HCT116 (cell line): ENCODE results near the gene ADA. TPM values are rescaled to one million over a fixed set of nuclear protein-coding genes. Genes with fewer than 3 reads are reported as not detected.

Experiments used
- ATAC-seq: fragments of 200-7000 bp; cut with Tn5 transposase; 2 replicates; pipeline ENCODE4 v1.9.1; 2020; ENCODE audit warnings: mild to moderate bottlenecking, moderate library complexity
- BruUV-seq: library from RNA; stranded (reverse); fragments of 400-500 nt; replicated peaks from 2 replicates; lab custom pipeline; 2021; lab: Mats Ljungman, UMichigan
- CTCF ChIA-PET: fragments of 300-600 bp; sonication (Branson Sonifier 250); formaldehyde crosslinking; loops from one replicate; lab custom pipeline; 2021; ENCODE audit warnings: antibody characterized with exemption; lab: Charles Lee
- POLR2A ChIA-PET: fragments of 300-600, 350-600 bp; sonication (Branson Sonifier 250); formaldehyde crosslinking; loops from one replicate; lab custom pipeline; 2021; ENCODE audit warnings: antibody characterized with exemption; lab: Charles Lee
- RAD21 ChIA-PET, 2 experiments: fragments of 300-600 bp; sonication (Branson Sonifier 250); formaldehyde crosslinking; loops; one replicate each; lab custom pipeline; 2023; ENCODE audit warnings: low total read pairs in 2 of 2; ENCODE audit not compliant: uncharacterized antibody in 2 of 2, unreplicated experiment in 2 of 2, low non-redundant PET in 1 of 2; lab: Charles Lee
- DNase-seq: peaks from one replicate; pipeline ENCODE4 v3.0.0-alpha.2; 2010; ENCODE audit warnings: low read depth, low spot score
- H2AFZ ChIP-seq: fragments of 200-600 bp; shearing (Covaris generic), sonication (generic); 2 replicates; pipeline ENCODE4 v1.6.1; 2017; ENCODE audit warnings: low read depth, mixed run types, mixed read lengths, antibody characterized with exemption, low read length; ENCODE audit not compliant: poor library complexity, severe bottlenecking
- H3K27ac ChIP-seq: 2 replicates; pipeline ENCODE4 v1.5.1; 2012; ENCODE audit warnings: low read depth, low read length
- H3K27me3 ChIP-seq: fragments of 200-600 bp; sonication (generic); 2 replicates; pipeline ENCODE4 v1.6.1; 2016; ENCODE audit warnings: mixed run types, low read length, mixed read lengths; ENCODE audit not compliant: insufficient read depth
- H3K36me3 ChIP-seq, 2 experiments: fragments of 200-500 bp in 1 of 2; fragments of 200-600 bp in 1 of 2; sonication (Bioruptor generic) in 1 of 2; sonication (generic) in 1 of 2; 2 replicates each; pipeline versions ENCODE4 v1.5.1 to v1.6.1; 2014 to 2016; ENCODE audit warnings: low read length in 2 of 2, inconsistent platforms in 1 of 2, mixed read lengths in 1 of 2, mixed run types in 1 of 2; ENCODE audit not compliant: insufficient read depth in 2 of 2, control insufficient read depth in 1 of 2
- H3K4me1 ChIP-seq, 2 experiments: fragments of 200-600 bp in 1 of 2; sonication (generic) in 1 of 2; 2 replicates each; pipeline versions ENCODE4 v1.5.1 to v1.6.1; 2012 to 2017; ENCODE audit warnings: low read length in 2 of 2, inconsistent platforms in 1 of 2, mild to moderate bottlenecking in 1 of 2, mixed read lengths in 1 of 2, mixed run types in 1 of 2, moderate library complexity in 1 of 2; ENCODE audit not compliant: insufficient read depth in 2 of 2, control insufficient read depth in 1 of 2
- H3K4me2 ChIP-seq: fragments of 200-600 bp; sonication (generic); 2 replicates; pipeline ENCODE4 v1.6.1; 2017; ENCODE audit warnings: mixed run types, low read length, mixed read lengths
- H3K4me3 ChIP-seq, 2 experiments: fragments of 200-600 bp in 1 of 2; sonication (generic) in 1 of 2; replicated peaks in 1 of 2; 2 replicates each; pipeline ENCODE4 v1.5.1; 2011 to 2016; ENCODE audit warnings: low read length in 2 of 2, control low read depth in 1 of 2, low read depth in 1 of 2, mild to moderate bottlenecking in 1 of 2, mixed read lengths in 1 of 2, mixed run types in 1 of 2
- H3K79me2 ChIP-seq: fragments of 200-600 bp; sonication (generic); 2 replicates; pipeline ENCODE4 v1.6.1; 2017; ENCODE audit warnings: mild to moderate bottlenecking, mixed run types, low read length, moderate library complexity, mixed read lengths; ENCODE audit not compliant: insufficient read depth
- H3K9ac ChIP-seq: fragments of 200-600 bp; sonication (generic); 2 replicates; pipeline ENCODE4 v1.6.1; 2016; ENCODE audit warnings: low read length, mixed read lengths
- H3K9me2 ChIP-seq: fragments of 200-600 bp; sonication (generic), shearing (Covaris generic); 2 replicates; pipeline ENCODE4 v1.6.1; 2017; ENCODE audit warnings: mixed run types, mild to moderate bottlenecking, moderate library complexity; ENCODE audit not compliant: insufficient read depth
- H3K9me3 ChIP-seq, 2 experiments: fragments of 200-500 bp in 1 of 2; fragments of 200-600 bp in 1 of 2; sonication (Bioruptor generic) in 1 of 2; sonication (generic) in 1 of 2; 2 replicates each; pipeline ENCODE4 v1.6.1; 2014 to 2017; ENCODE audit warnings: low read length in 2 of 2, mixed read lengths in 2 of 2, inconsistent platforms in 1 of 2, low read depth in 1 of 2, mild to moderate bottlenecking in 1 of 2, mixed run types in 1 of 2, moderate library complexity in 1 of 2; ENCODE audit not compliant: control insufficient read depth in 1 of 2, insufficient read depth in 1 of 2
- H4K20me1 ChIP-seq: fragments of 200-600 bp; sonication (generic), shearing (Covaris generic); 2 replicates; pipeline ENCODE4 v1.6.1; 2017; ENCODE audit warnings: mixed run types, mild to moderate bottlenecking, moderate library complexity; ENCODE audit not compliant: insufficient read depth
- EZH2phosphoT487 ChIP-seq: fragments of 200-600 bp; IDR thresholded peaks from 2 replicates; pipeline ENCODE4 v1.6.1; 2018; ENCODE audit warnings: antibody characterized with exemption, borderline replicate concordance
- POLR2AphosphoS5 ChIP-seq: IDR thresholded peaks from 2 replicates; pipeline ENCODE4 v1.6.1; 2011; ENCODE audit warnings: mild to moderate bottlenecking, low read depth, low read length, moderate library complexity
- RAD21 ChIP-seq: IDR thresholded peaks from 2 replicates; pipeline ENCODE4 v1.6.1; 2012; ENCODE audit warnings: low read depth, mild to moderate bottlenecking
- intact Hi-C: fragments of 100-400 bp; cut with micrococcal nuclease; formaldehyde crosslinking; loops from 2 replicates; pipeline ENCODE4 v1.10.0; 2022
- total RNA-seq: library from RNA; stranded (reverse); gene quantifications from one replicate; pipeline ENCODE4 v1.2.1, GENCODE V29; 2021; ENCODE audit not compliant: unreplicated experiment
- TF ChIP-seq, protein P1 (sequence below), 3 experiments: fragments of 200-600 bp in 1 of 3; sonication (generic) in 1 of 3; IDR thresholded peaks in 2 of 3; conservative IDR thresholded peaks in 1 of 3; 2 replicates each; pipeline ENCODE4 v1.5.1; 2012 to 2017; ENCODE audit warnings: low read depth in 2 of 3, low read length in 2 of 3, antibody characterized with exemption in 1 of 3, borderline replicate concordance in 1 of 3, control low read depth in 1 of 3, mild to moderate bottlenecking in 1 of 3, mixed read lengths in 1 of 3, mixed run types in 1 of 3, moderate library complexity in 1 of 3; ENCODE audit not compliant: insufficient read depth in 1 of 3

The ADA gene
- total RNA-seq, 1 experiment from 2014 or later, result 25.9 TPM

DNA sequence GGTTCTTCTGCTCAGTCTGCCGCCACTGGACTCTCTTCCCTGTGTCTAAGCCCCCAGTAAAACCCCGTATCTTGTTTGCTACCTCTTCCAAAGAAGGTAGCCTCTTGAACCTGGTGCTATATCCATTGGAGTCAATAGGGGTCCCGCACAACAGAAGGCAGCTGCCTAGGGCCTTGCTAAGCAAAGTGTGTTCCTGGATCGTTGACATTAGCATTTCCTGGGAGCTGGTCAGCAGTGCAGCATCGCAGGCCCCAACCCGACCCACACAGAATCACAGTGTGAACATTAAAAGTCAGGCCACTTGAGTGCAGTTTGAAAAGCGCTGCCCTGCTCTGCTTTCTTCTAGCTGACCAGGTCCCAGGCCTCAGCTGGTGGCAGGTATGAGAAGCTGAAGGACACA lies 2.9 kb downstream of the ADA start:
- Histone ChIP-seq H3K4me1 (peaks cover 11 to 30% of the 10 kb centered on the region in 2 experiments), H3K27ac (no peak overlapping the region), H2AFZ (no peak overlapping the region), H3K27me3 (no peaks in the 10 kb centered on the region), H3K79me2 (no peaks in the 10 kb centered on the region), H3K9me2 (no peaks in the 10 kb centered on the region), H3K4me2 (no peak overlapping the region), H4K20me1 (no peaks in the 10 kb centered on the region), H3K36me3 (no peaks in the 10 kb centered on the region), H3K4me3 (no peak overlapping the region), H3K9me3 (no peaks in the 10 kb centered on the region), H3K9ac (no peak overlapping the region)
- BruUV-seq, result no TSS peak
- RAD21 ChIA-PET, result no interaction called here
- CTCF ChIA-PET, result no interaction called here
- ATAC-seq (no peak), DNase-seq (no peak)
- intact Hi-C loops, result no loop called here
- TF ChIP-seq, protein P1, sequence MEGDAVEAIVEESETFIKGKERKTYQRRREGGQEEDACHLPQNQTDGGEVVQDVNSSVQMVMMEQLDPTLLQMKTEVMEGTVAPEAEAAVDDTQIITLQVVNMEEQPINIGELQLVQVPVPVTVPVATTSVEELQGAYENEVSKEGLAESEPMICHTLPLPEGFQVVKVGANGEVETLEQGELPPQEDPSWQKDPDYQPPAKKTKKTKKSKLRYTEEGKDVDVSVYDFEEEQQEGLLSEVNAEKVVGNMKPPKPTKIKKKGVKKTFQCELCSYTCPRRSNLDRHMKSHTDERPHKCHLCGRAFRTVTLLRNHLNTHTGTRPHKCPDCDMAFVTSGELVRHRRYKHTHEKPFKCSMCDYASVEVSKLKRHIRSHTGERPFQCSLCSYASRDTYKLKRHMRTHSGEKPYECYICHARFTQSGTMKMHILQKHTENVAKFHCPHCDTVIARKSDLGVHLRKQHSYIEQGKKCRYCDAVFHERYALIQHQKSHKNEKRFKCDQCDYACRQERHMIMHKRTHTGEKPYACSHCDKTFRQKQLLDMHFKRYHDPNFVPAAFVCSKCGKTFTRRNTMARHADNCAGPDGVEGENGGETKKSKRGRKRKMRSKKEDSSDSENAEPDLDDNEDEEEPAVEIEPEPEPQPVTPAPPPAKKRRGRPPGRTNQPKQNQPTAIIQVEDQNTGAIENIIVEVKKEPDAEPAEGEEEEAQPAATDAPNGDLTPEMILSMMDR (IDR thresholded peaks at IDR 0.05 in 2 of 3, conservative IDR thresholded peaks at IDR 0.05 in 1 of 3; ENCODE audit: borderline replicate concordance in 1 of 3, insufficient read depth in 1 of 3, low read depth in 2 of 3, low read length in 2 of 3), result peak in 1 of 3 experiments; percentile 5; a peak in 1 of 6 replicates
- no peak for TF ChIP-seq EZH2phosphoT487
- POLR2A ChIA-PET, result no interaction called here

GRCh38 chr20:44648068-44648467 lies 3.4 kb downstream of the ADA start:
- DNase-seq, result no peak
- ChIA-PET CTCF (no interaction called here), POLR2A (no interaction called here), RAD21 (no interaction called here)
- no peak for ATAC-seq
- no peaks in the 10 kb centered on the region for H3K36me3 ChIP-seq
- no peak overlapping the region for H3K9ac ChIP-seq
- H3K27me3 ChIP-seq, result no peaks in the 10 kb centered on the region
- H3K4me3 ChIP-seq, result no peak overlapping the region
- peaks cover 10 to 35% of the 10 kb centered on the region in 2 experiments for H3K4me1 ChIP-seq
- H3K9me3 ChIP-seq, result no peaks in the 10 kb centered on the region
- no peak overlapping the region for H3K27ac ChIP-seq
- H3K4me2 ChIP-seq, result no peak overlapping the region
- BruUV-seq, result no TSS peak
- intact Hi-C loops, result no loop called here
- no peak for TF ChIP-seq POLR2AphosphoS5
- no peak for TF ChIP-seq RAD21
- H3K9me2 ChIP-seq, result no peaks in the 10 kb centered on the region
- no peaks in the 10 kb centered on the region for H4K20me1 ChIP-seq
- no peaks in the 10 kb centered on the region for H3K79me2 ChIP-seq
- H2AFZ ChIP-seq, result no peak overlapping the region
